Endothelial cell of umbilical vein (primary cell): ENCODE results near the gene GPR146. TPM values are rescaled to one million over a fixed set of nuclear protein-coding genes. Genes with fewer than 3 reads are reported as not detected.

Source experiments
- BruUV-seq: library from RNA; stranded (reverse); fragments of 400-500 nt; replicated peaks from 2 replicates; lab custom pipeline; 2021; lab: Mats Ljungman, UMichigan
- CTCF ChIA-PET: fragments of 300-600, 350-600 bp; sonication (Branson Sonifier 250); formaldehyde crosslinking; loops from one replicate; lab custom pipeline; 2021; ENCODE audit warnings: antibody characterized with exemption, inconsistent platforms; lab: Charles Lee
- POLR2A ChIA-PET: fragments of 300-600, 350-600 bp; sonication (Branson Sonifier 250); formaldehyde crosslinking; loops from one replicate; lab custom pipeline; 2021; ENCODE audit warnings: antibody characterized with exemption, inconsistent platforms; lab: Charles Lee
- DNase-seq: peaks from one replicate; pipeline ENCODE4 v3.0.0-alpha.2; 2011; ENCODE audit warnings: low read depth, low spot score
- FAIRE-seq: peaks from 2 replicates; lab custom pipeline; 2011; peaks lifted over from hg19 to GRCh38; lab: Jason Lieb, UNC
- H2AFZ ChIP-seq: 2 replicates; pipeline ENCODE4 v1.6.0; 2012; ENCODE audit warnings: low read depth, low read length, control low read depth, inconsistent platforms
- H3K27ac ChIP-seq: 2 replicates; pipeline ENCODE4 v1.5.1; 2011; ENCODE audit warnings: low read depth, mild to moderate bottlenecking, control low read depth, low read length, moderate library complexity; ENCODE audit not compliant: insufficient read depth
- H3K27me3 ChIP-seq, 2 experiments: 2 replicates each; pipeline versions ENCODE4 v1.6.0 to v1.6.1; 2011; ENCODE audit warnings: low read length in 2 of 2, mixed read lengths in 1 of 2; ENCODE audit not compliant: control insufficient read depth in 2 of 2, insufficient read depth in 2 of 2
- H3K36me3 ChIP-seq, 2 experiments: 2 replicates in 1 of 2; 3 replicates in 1 of 2; pipeline ENCODE4 v1.5.1; 2011; ENCODE audit warnings: low read length in 2 of 2, mild to moderate bottlenecking in 1 of 2, moderate library complexity in 1 of 2; ENCODE audit not compliant: control insufficient read depth in 2 of 2, insufficient read depth in 2 of 2; ENCODE audit errors: extremely low read depth in 1 of 2
- H3K4me1 ChIP-seq: 3 replicates; pipeline ENCODE4 v1.5.1; 2011; ENCODE audit warnings: mild to moderate bottlenecking, low read length; ENCODE audit not compliant: control insufficient read depth, insufficient read depth; ENCODE audit errors: extremely low read depth
- H3K4me2 ChIP-seq: 2 replicates; pipeline ENCODE4 v1.6.1; 2011; ENCODE audit warnings: low read length, control low read depth, mixed read lengths; ENCODE audit not compliant: insufficient read depth
- H3K4me3 ChIP-seq, 3 experiments: fragments of 200-600 bp in 1 of 3; sonication (generic), shearing (Covaris generic) in 1 of 3; replicated peaks in 1 of 3; 2 replicates each; pipeline ENCODE4 v1.5.1; 2011 to 2016; ENCODE audit warnings: control low read depth in 3 of 3, low read length in 3 of 3, mild to moderate bottlenecking in 2 of 3, inconsistent platforms in 1 of 3, low read depth in 1 of 3, moderate library complexity in 1 of 3; ENCODE audit not compliant: insufficient read depth in 1 of 3
- H3K79me2 ChIP-seq: 2 replicates; pipeline ENCODE4 v1.6.0; 2012; ENCODE audit warnings: low read length, inconsistent platforms; ENCODE audit not compliant: control insufficient read depth, insufficient read depth
- H3K9ac ChIP-seq: replicated peaks from 2 replicates; pipeline ENCODE3; 2011; ENCODE audit warnings: low read length, control low read depth; ENCODE audit not compliant: insufficient read depth; ENCODE audit errors: extremely low read depth
- H3K9me1 ChIP-seq: replicated peaks from 3 replicates; pipeline ENCODE4 v1.6.0; 2011; ENCODE audit warnings: mild to moderate bottlenecking, low read length; ENCODE audit not compliant: control insufficient read depth, insufficient read depth; ENCODE audit errors: extremely low read depth
- H3K9me3 ChIP-seq: replicated peaks from 2 replicates; pipeline ENCODE4 v1.5.1; 2012; ENCODE audit warnings: low read length, inconsistent platforms; ENCODE audit not compliant: control insufficient read depth, insufficient read depth
- H4K20me1 ChIP-seq: replicated peaks from 2 replicates; pipeline ENCODE3; 2011; ENCODE audit warnings: mild to moderate bottlenecking, low read length; ENCODE audit not compliant: control insufficient read depth, insufficient read depth; ENCODE audit errors: extremely low read depth
- CTCF ChIP-seq, 2 donors: IDR thresholded peaks; 1 replicate in 1 of 2; 2 replicates in 1 of 2; pipeline ENCODE4 v1.5.1; 2011; ENCODE audit warnings: low read length in 2 of 2, mild to moderate bottlenecking in 2 of 2, moderate library complexity in 2 of 2, control low read depth in 1 of 2, inconsistent platforms in 1 of 2, low read depth in 1 of 2; ENCODE audit not compliant: insufficient read depth in 1 of 2; ENCODE audit errors: extremely low read depth in 1 of 2
- EZH2 ChIP-seq: IDR thresholded peaks from 2 replicates; pipeline ENCODE4 v1.6.1; 2012; ENCODE audit warnings: borderline replicate concordance, low read depth, mild to moderate bottlenecking, moderate library complexity, low read length, inconsistent platforms; ENCODE audit not compliant: severe bottlenecking
- FOS ChIP-seq: IDR thresholded peaks from 2 replicates; pipeline ENCODE4 v1.6.1; 2011; ENCODE audit warnings: mild to moderate bottlenecking, low read length, moderate library complexity, borderline replicate concordance; ENCODE audit not compliant: insufficient read depth
- GATA2 ChIP-seq: IDR thresholded peaks from 2 replicates; pipeline ENCODE4 v1.7.0; 2011; ENCODE audit warnings: low read depth, mild to moderate bottlenecking, moderate library complexity, mixed read lengths, low read length; ENCODE audit not compliant: insufficient read length, insufficient read depth
- JUN ChIP-seq: IDR thresholded peaks from 2 replicates; pipeline ENCODE4 v1.6.1; 2011; ENCODE audit warnings: borderline replicate concordance, low read depth; ENCODE audit not compliant: insufficient read length, insufficient read depth
- MAX ChIP-seq: IDR thresholded peaks from 2 replicates; pipeline ENCODE4 v1.6.1; 2011; ENCODE audit not compliant: insufficient read depth, insufficient read length
- MYC ChIP-seq: IDR thresholded peaks from one replicate; pipeline ENCODE4 v1.6.1; 2011; ENCODE audit warnings: mild to moderate bottlenecking, low read depth, low read length
- POLR2A ChIP-seq: IDR thresholded peaks from 2 replicates; pipeline ENCODE4 v1.6.1; 2012; ENCODE audit warnings: low read depth, mild to moderate bottlenecking, control low read depth, low read length
- POLR2AphosphoS5 ChIP-seq: IDR thresholded peaks from 2 replicates; pipeline ENCODE4 v1.6.1; 2012; ENCODE audit warnings: low read depth, mild to moderate bottlenecking, control low read depth, low read length, moderate library complexity; ENCODE audit not compliant: insufficient read depth
- dilution Hi-C: fragments of 300-500 bp; cut with MboI; formaldehyde crosslinking; loops from one replicate; pipeline ENCODE4 v1.15.0; 2019; ENCODE audit warnings: low sequenced_read_pairs; ENCODE audit not compliant: extremely low pct_ligation_motif_present
- intact Hi-C: fragments of 100-400 bp; cut with micrococcal nuclease; formaldehyde crosslinking; loops from one replicate; pipeline ENCODE4 v1.10.0; 2022
- polyA plus RNA-seq, 4 experiments: library from polyadenylated mRNA; depleted of rRNA in 3 of 4; stranded (reverse) in 3 of 4; unstranded in 1 of 4; fragments of >200 nt; gene quantifications; 2 replicates each; pipeline versions ENCODE4 v1.2.1 to v1.2.3, GENCODE V29; 2011 to 2012; ENCODE audit warnings: missing spikeins in 1 of 4
- total RNA-seq: library from RNA; stranded (reverse); gene quantifications from 2 replicates; pipeline ENCODE4 v1.2.3, GENCODE V29; 2021

Gene GPR146
- total and polyA plus RNA-seq, 2 donors (not counting 3 experiments of a cell fraction or from before 2014, with no cell fraction given), result 18.5 to 44.8 TPM

GRCh38 chr7:1095621-1096155 lies 51.3 kb downstream of the GPR146 start:
- intact Hi-C loops, result no loop called here
- Histone ChIP-seq H3K4me3 (no peak overlapping the region), H3K4me2 (no peak overlapping the region), H3K9ac (no peak overlapping the region), H3K36me3 (peaks cover 0 to 2% of the 10 kb centered on the region in 2 experiments), H3K79me2 (no peaks in the 10 kb centered on the region), H3K9me3 (no peaks in the 10 kb centered on the region), H4K20me1 (no peaks in the 10 kb centered on the region), H3K4me1 (peaks cover 9% of the 10 kb centered on the region), H3K9me1 (no peaks in the 10 kb centered on the region), H2AFZ (no peak overlapping the region), H3K27ac (no peak overlapping the region), H3K27me3 (no peaks in the 10 kb centered on the region)
- no peak for TF ChIP-seq MYC
- TF ChIP-seq FOS, result no peak
- no peak for TF ChIP-seq JUN
- no peak for TF ChIP-seq GATA2
- ChIA-PET POLR2A (no interaction called here), CTCF (interaction anchor here (0.9 to 2.7 kb wide), 3 partner anchors 10 to 80 kb away, joined by 3 to 15 read pairs (median 3); no protein-coding TSS in a partner anchor)
- dilution Hi-C loops, result no loop called here
- DNase-seq (no peak), FAIRE-seq (no peak)
- BruUV-seq, result no TSS peak

- H4K20me1 ChIP-seq, result no peaks in the 10 kb centered on the region
- no peaks in the 10 kb centered on the region for H3K9me3 ChIP-seq
- no peak for FAIRE-seq
- H3K9ac ChIP-seq, result no peak overlapping the region
- no peaks in the 10 kb centered on the region for H3K27me3 ChIP-seq
- H2AFZ ChIP-seq, result no peak overlapping the region
- CTCF ChIA-PET, result interaction anchor here (0.7 to 1.5 kb wide), 4 partner anchors 10 to 103 kb away, joined by 3 to 4 read pairs (median 3); no protein-coding TSS in a partner anchor
- BruUV-seq, result no TSS peak
- H3K27ac ChIP-seq, result no peak overlapping the region
- H3K79me2 ChIP-seq, result no peaks in the 10 kb centered on the region
- intact Hi-C loops, result no loop called here
- DNase-seq, result no peak
- H3K4me3 ChIP-seq, result no peak overlapping the region
- no peaks in the 10 kb centered on the region for H3K9me1 ChIP-seq
- peaks cover 16% of the 10 kb centered on the region for H3K4me1 ChIP-seq
- dilution Hi-C loops, result no loop called here
- no peak for TF ChIP-seq POLR2AphosphoS5
- no peak for TF ChIP-seq MAX
- no peak for TF ChIP-seq MYC
- no peak for TF ChIP-seq POLR2A
- no peak for TF ChIP-seq GATA2
- no peak for TF ChIP-seq CTCF (IDR thresholded peaks at IDR 0.05; ENCODE audit: extremely low read depth in 1 of 2, insufficient read depth in 1 of 2, low read depth in 1 of 2, low read length in 2 of 2)
- no peak for TF ChIP-seq JUN
- TF ChIP-seq EZH2, result no peak
- POLR2A ChIA-PET, result no interaction called here
- H3K4me2 ChIP-seq, result no peak overlapping the region
- peaks cover 0 to 2% of the 10 kb centered on the region in 2 experiments for H3K36me3 ChIP-seq
These were observed 52.1 kb downstream of the GPR146 start for GRCh38 chr7:1096156-1097119.
